CD4-positive, alpha-beta T cell (primary cell): Measurements from ENCODE around the gene POLR3E. TPM values are rescaled to one million over a fixed set of nuclear protein-coding genes. Genes with fewer than 3 reads are reported as not detected.
"Not testable (repeated sequence)": the region's sequence is repeated elsewhere in the genome, so short reads cannot be mapped to it uniquely, and the experiment has no call there.

Experiments
- ATAC-seq: fragments of 200-7000 bp; cut with Tn5 transposase; one replicate; pipeline ENCODE4 v1.10.0; 2022; ENCODE audit warnings: mild to moderate bottlenecking; ENCODE audit not compliant: poor library complexity
- CTCF ChIA-PET: fragments of 350-600 bp; sonication (Branson Sonifier 250); formaldehyde crosslinking; loops from one replicate; lab custom pipeline; 2021; ENCODE audit warnings: antibody characterized with exemption, inconsistent platforms; lab: Charles Lee
- POLR2A ChIA-PET: fragments of 350-600 bp; sonication (Branson Sonifier 250); formaldehyde crosslinking; loops from one replicate; lab custom pipeline; 2021; ENCODE audit warnings: antibody characterized with exemption, inconsistent platforms; lab: Charles Lee
- DNase-seq, 14 experiments: peaks; one replicate each; pipeline ENCODE4 v3.0.0-alpha.2; 2013 to 2020; ENCODE audit warnings: mixed read lengths in 2 of 14
- H3K27ac ChIP-seq, 2 donors: one replicate each; pipeline versions ENCODE4 v1.5.1 to v1.7.0; 2013; ENCODE audit warnings: low read length in 2 of 2, low read depth in 1 of 2, mild to moderate bottlenecking in 1 of 2
- H3K27me3 ChIP-seq, 2 experiments: 1 replicate in 1 of 2; 2 replicates in 1 of 2; pipeline versions ENCODE4 v1.6.1 to v1.7.0; 2013; ENCODE audit warnings: low read length in 2 of 2, control low read depth in 1 of 2, mild to moderate bottlenecking in 1 of 2, moderate library complexity in 1 of 2; ENCODE audit not compliant: insufficient read depth in 2 of 2, control insufficient read depth in 1 of 2
- H3K36me3 ChIP-seq: one replicate; pipeline ENCODE4 v1.6.1; 2013; ENCODE audit warnings: low read length, control low read depth; ENCODE audit not compliant: insufficient read depth
- H3K4me1 ChIP-seq: one replicate; pipeline ENCODE4 v1.6.1; 2013; ENCODE audit warnings: low read length, control low read depth; ENCODE audit not compliant: insufficient read depth
- H3K4me3 ChIP-seq: one replicate; pipeline ENCODE4 v1.5.1; 2013; ENCODE audit warnings: mild to moderate bottlenecking, low read length, moderate library complexity
- H3K9me3 ChIP-seq, 2 experiments: 1 replicate in 1 of 2; 2 replicates in 1 of 2; pipeline versions ENCODE4 v1.6.1 to v1.7.0; 2013; ENCODE audit warnings: low read length in 2 of 2, mild to moderate bottlenecking in 2 of 2, control low read depth in 1 of 2, moderate library complexity in 1 of 2; ENCODE audit not compliant: control insufficient read depth in 1 of 2, insufficient read depth in 1 of 2
- H3K27ac Mint-ChIP-seq: one replicate; pipeline ENCODE4 v1.8.0; 2020; ENCODE audit warnings: mixed read lengths
- H3K27me3 Mint-ChIP-seq: one replicate; pipeline ENCODE4 v1.8.0; 2021; ENCODE audit warnings: mixed read lengths
- H3K36me3 Mint-ChIP-seq: one replicate; pipeline ENCODE4 v1.8.0; 2021; ENCODE audit warnings: low read depth, mixed read lengths
- H3K4me1 Mint-ChIP-seq: one replicate; pipeline ENCODE4 v1.8.0; 2021; ENCODE audit warnings: low read depth, mixed read lengths
- H3K4me3 Mint-ChIP-seq: one replicate; pipeline ENCODE4 v1.8.0; 2020; ENCODE audit warnings: mild to moderate bottlenecking, mixed read lengths
- H3K9me3 Mint-ChIP-seq: one replicate; pipeline ENCODE4 v1.8.0; 2020; ENCODE audit warnings: mixed read lengths
- intact Hi-C, 2 experiments: fragments of 100-400 bp; cut with DNase I in 1 of 2; cut with micrococcal nuclease in 1 of 2; formaldehyde crosslinking; loops; one replicate each; pipeline versions ENCODE4 v1.15.1 to v1.9.0; 2023 to 2025; cut with DNase I, micrococcal nuclease
- total RNA-seq, 174 experiments: library from RNA in 2 of 174; stranded (reverse) in 2 of 174; gene quantifications; one replicate each; pipeline ENCODE4 v1.2.3 and lab custom pipeline; 2021 to 2026
- TF ChIP-seq, protein P1 (sequence below): fragments of 200-600 bp; IDR thresholded peaks from one replicate; pipeline ENCODE4 v1.8.0; 2022; ENCODE audit warnings: antibody characterized with exemption, mild to moderate bottlenecking

POLR3E gene
- total RNA-seq, 2 experiments from 2014 or later = 239 to 242 TPM

DNA sequence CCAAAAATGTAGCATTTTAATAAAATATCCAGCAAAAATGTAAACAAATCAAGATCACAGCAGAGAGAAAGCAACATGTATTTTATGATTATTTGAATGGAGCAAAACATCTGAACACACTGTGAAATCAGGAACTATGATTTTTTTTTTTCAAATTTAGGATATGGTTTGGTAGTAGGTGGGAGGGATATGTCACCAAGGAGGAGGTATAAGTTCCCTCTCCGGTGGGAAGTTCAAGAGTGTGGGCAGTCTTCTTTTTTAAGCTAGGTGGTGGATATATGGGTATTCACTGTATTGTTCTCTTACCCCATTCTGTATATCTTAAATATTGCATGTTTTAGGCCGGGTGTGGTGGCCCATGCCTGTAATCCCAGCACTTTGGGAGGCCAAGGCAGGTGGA is 67.0 kb downstream of the POLR3E start:
- Histone ChIP-seq H3K9me3 (no peaks in the 10 kb centered on the region), H3K4me3 (no peak overlapping the region), H3K27ac (no peak overlapping the region), H3K27me3 (no peaks in the 10 kb centered on the region), H3K36me3 (peaks cover 39% of the 10 kb centered on the region), H3K4me1 (peaks cover 40% of the 10 kb centered on the region)
- DNase-seq (no peak), ATAC-seq (no peak)
- ChIA-PET CTCF (no interaction called here), POLR2A (interaction anchor here (0.8 to 3.7 kb wide), 3 partner anchors 8 to 11 kb away, joined by 4 to 21 read pairs (median 4); partner anchors contain the start of gene CDR2)
- TF ChIP-seq, protein P1, sequence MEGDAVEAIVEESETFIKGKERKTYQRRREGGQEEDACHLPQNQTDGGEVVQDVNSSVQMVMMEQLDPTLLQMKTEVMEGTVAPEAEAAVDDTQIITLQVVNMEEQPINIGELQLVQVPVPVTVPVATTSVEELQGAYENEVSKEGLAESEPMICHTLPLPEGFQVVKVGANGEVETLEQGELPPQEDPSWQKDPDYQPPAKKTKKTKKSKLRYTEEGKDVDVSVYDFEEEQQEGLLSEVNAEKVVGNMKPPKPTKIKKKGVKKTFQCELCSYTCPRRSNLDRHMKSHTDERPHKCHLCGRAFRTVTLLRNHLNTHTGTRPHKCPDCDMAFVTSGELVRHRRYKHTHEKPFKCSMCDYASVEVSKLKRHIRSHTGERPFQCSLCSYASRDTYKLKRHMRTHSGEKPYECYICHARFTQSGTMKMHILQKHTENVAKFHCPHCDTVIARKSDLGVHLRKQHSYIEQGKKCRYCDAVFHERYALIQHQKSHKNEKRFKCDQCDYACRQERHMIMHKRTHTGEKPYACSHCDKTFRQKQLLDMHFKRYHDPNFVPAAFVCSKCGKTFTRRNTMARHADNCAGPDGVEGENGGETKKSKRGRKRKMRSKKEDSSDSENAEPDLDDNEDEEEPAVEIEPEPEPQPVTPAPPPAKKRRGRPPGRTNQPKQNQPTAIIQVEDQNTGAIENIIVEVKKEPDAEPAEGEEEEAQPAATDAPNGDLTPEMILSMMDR = no peak
- intact Hi-C loops = no loop called here
- peaks cover 75% of the 10 kb centered on the region for H3K36me3 Mint-ChIP-seq
- no peak overlapping the region for H3K27ac Mint-ChIP-seq
- no peaks in the 10 kb centered on the region for H3K9me3 Mint-ChIP-seq
- peaks cover 84% of the 10 kb centered on the region for H3K4me1 Mint-ChIP-seq
- no peak overlapping the region for H3K4me3 Mint-ChIP-seq
- no peaks in the 10 kb centered on the region for H3K27me3 Mint-ChIP-seq

DNA sequence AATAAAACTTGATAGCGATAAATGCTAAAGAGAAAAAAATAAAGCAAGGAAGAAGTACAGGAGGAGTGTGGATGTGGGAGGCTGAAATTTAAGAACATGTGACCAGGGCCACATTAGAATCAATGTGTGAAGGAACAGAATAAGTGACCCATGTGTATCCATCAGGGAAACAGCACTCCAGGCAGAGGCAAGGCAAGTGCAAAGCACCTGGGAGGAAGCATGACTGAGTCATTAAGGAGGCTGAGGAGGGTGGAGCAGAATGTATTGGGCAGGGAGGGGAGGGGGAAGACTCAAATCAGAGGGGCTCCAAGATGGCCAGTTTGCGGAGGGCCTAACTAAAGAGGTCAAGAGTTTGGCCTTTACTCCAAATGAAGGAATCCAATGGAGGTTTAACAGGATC is 69.2 kb downstream of the POLR3E start:
- ChIA-PET POLR2A (interaction anchor here (0.9 to 3.7 kb wide), 2 partner anchors 8 kb away, joined by 3 to 21 read pairs; partner anchors contain the start of gene CDR2), CTCF (no interaction called here)
- H3K36me3 Mint-ChIP-seq = peaks cover 72% of the 10 kb centered on the region
- Histone ChIP-seq H3K27me3 (no peaks in the 10 kb centered on the region), H3K9me3 (no peaks in the 10 kb centered on the region), H3K36me3 (peaks cover 33% of the 10 kb centered on the region), H3K4me1 (peaks cover 37% of the 10 kb centered on the region), H3K4me3 (no peak overlapping the region), H3K27ac (no peak overlapping the region)
- peak overlapping the region; percentile 23 for H3K4me3 Mint-ChIP-seq
- H3K4me1 Mint-ChIP-seq = peaks cover 85% of the 10 kb centered on the region
- H3K27me3 Mint-ChIP-seq = no peaks in the 10 kb centered on the region
- H3K9me3 Mint-ChIP-seq = no peaks in the 10 kb centered on the region
- DNase-seq = peak in 1 of 14 experiments; percentile 25
- peak overlapping the region; percentile 60 for H3K27ac Mint-ChIP-seq
- TF ChIP-seq, protein P1 = no peak
- intact Hi-C loops = no loop called here
- no peak for ATAC-seq

DNA sequence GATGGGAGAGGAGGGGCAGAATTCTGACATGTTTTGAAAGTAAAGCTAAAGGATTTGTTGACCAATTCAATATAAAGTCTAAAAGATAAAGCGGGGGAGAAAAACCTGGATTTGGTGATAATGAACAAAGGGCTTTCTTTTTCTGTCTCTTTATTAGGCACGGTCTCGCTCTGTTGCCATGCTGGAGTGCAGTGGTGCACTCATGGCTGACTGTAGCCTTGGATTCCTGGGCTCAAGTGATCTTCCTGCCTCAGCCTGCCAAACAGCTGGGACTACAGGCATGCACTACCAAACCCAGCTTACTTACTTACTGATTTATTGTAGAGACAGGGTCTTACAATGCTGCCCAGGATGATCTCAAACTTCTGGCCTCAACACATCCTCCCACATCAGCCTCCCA is 69.7 kb downstream of the POLR3E start:
- Histone ChIP-seq H3K27me3 (no peaks in the 10 kb centered on the region), H3K27ac (no peak overlapping the region), H3K4me1 (peaks cover 41% of the 10 kb centered on the region), H3K9me3 (no peaks in the 10 kb centered on the region), H3K36me3 (peaks cover 31% of the 10 kb centered on the region), H3K4me3 (no peak overlapping the region)
- no peaks in the 10 kb centered on the region for H3K27me3 Mint-ChIP-seq
- H3K27ac Mint-ChIP-seq = peak overlapping the region; percentile 60
- intact Hi-C loops = no loop called here
- ChIA-PET CTCF (no interaction called here), POLR2A (interaction anchor here (0.9 to 3.7 kb wide), 2 partner anchors 8 to 9 kb away, joined by 3 to 21 read pairs; partner anchors contain the start of gene CDR2)
- DNase-seq (no peak), ATAC-seq (no peak)
- peak overlapping the region; percentile 6 for H3K4me3 Mint-ChIP-seq
- H3K9me3 Mint-ChIP-seq = no peaks in the 10 kb centered on the region
- peaks cover 74% of the 10 kb centered on the region for H3K36me3 Mint-ChIP-seq
- H3K4me1 Mint-ChIP-seq = peaks cover 88% of the 10 kb centered on the region
- TF ChIP-seq, protein P1 = no peak

DNA sequence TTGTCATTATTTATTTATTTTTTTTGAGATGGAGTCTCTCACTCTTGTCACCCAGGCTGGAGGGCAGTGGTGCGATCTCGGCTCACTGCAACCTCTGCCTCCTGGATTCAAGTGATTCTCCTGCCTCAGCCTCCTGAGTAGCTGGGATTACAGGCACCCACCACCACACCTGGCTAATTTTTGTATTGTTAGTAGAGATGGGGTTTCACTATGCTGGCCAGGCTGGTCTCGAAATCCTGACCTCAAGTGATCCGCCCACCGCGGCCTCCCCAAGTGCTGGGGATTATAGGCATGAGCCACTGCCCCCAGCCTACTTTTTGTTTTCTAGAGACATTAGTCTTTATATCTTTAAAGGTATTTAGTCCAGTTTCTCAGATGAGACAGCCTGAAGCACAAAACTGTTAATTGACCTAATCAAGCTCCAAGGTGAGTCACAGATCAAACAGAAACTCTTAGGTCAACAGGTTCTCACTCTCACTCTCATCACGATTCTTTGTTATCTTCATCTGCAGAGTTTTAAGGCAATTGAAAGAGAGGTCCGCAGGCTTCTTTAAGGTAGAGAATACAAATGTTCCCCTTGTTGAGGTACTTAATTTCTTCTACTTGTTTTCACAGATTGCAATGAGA is 71.1 kb downstream of the POLR3E start:
- ChIA-PET CTCF (interaction anchor here (0.7 kb wide), 1 partner anchor 9 kb away, joined by 3 read pairs; no protein-coding TSS in a partner anchor), POLR2A (interaction anchor here (1.2 to 2.3 kb wide), 3 partner anchors 10 to 31 kb away, joined by 5 to 10 read pairs (median 6); no protein-coding TSS in a partner anchor)
- H3K36me3 ChIP-seq = peaks cover 24% of the 10 kb centered on the region
- Mint-ChIP-seq H3K27ac (peak overlapping the region; percentile 97), H3K36me3 (peaks cover 76% of the 10 kb centered on the region), H3K4me3 (peak overlapping the region; percentile 73), H3K4me1 (peaks cover 93% of the 10 kb centered on the region)
- H3K9me3 ChIP-seq, H3K27ac ChIP-seq, H3K27me3 ChIP-seq, H3K9me3 Mint-ChIP-seq, intact Hi-C loops, DNase-seq, H3K4me3 ChIP-seq, H3K27me3 Mint-ChIP-seq, ATAC-seq: not testable (repeated sequence)
- peaks cover 45% of the 10 kb centered on the region for H3K4me1 ChIP-seq
